ENCODE measurements around the gene SORBS1.

Gene SORBS1

DNA sequence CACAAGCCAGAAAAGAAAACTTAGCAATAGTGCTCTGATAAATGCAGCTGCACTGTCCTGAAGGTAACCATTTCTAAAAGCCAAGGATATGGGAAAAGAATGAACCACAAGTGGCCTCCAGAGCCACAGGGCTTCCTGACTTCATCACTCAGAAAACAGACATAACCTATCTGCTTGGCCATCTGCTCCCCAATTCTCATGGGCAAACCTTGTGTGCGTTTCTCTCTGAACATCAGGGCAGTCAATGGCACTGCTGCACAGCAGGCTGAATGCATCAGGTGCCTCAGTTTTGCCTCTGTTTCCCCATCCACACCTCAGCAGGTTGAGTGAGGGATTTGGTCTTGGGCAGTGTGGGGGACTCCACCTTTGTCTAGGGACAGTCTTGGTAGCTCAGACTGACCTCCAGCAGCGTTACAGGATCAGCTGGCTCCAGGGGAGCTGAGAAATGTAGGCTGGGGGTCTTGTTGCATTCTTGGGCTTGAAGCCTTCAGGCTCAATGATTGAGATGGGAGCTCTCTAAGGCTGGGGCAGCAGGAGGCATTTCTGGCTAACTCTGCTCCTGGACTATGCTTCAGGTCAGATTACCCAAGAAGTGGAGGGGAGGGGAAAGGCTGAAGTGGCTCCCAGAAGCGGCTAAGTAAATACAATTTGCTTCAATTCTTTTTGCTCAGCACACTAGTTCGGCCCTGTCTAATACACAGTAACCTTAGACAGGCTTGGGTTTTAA is 246.8 kb downstream of the SORBS1 start:
- DNase-seq (ENCODE audit: low read depth) = no peak

DNA sequence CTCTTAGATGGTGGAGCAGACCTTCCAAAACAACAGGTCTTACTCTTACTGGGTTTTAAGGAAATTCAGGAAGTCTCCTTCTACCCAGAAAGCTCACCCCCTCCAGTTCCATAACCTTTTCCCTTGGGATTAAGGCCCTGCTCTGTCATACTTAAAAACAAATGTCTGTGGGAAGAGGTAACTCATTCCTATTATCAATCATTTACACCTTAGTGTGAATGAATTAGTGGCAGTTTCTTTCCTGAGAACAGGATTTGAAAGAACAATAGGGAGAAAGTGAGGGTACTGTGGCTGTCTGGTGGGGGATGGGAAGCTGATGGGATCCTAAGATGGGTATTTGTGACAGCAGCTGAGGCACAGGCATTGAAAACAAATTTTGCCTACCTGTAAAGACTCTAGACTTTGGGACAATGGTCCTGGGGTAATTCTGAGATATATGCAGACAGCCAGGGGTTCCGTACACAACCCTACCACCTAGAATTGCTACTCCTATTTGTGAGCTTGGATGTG is 248.1 kb downstream of the SORBS1 start:
- no peak for DNase-seq (ENCODE audit: low read depth)

DNA sequence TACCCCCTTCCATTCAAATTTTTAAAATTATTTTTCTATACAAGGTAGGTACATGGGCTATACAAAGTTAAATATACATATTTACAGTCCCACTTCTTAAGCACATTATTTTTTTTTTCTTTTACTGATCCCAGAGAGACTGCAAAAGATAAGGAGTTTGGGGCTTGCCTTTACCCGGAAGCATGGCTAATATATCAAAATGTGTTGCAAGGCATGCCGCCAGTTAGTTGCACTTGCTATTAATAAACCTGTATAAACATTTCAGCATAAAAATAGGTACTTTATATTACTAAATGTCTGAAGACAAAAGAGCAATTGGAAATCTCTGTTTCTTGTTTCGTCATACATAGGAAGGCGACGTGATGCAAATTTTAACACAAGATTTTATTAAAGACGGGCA is 248.9 kb downstream of the SORBS1 start:
- DNase-seq (ENCODE audit: low read depth) = no peak

DNA sequence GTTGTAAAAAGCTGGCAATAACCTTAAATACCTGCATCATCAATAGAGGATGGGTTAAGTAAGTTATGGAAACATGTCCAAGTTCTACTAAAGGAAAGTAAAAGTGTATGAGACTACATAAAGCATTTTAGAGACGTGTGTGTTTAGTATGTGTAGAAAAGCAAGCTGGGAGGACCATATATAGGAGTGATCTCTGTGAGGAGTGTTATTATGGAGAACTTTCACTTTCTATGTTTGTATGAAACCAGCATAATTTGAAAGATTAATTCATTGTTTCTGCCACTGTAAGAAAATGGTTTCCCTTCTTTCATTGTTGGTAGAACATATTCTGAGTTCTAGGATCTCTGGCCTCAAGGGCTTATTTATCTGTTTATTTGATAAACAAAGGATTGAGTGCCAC is 251.2 kb downstream of the SORBS1 start:
- no peak for DNase-seq (ENCODE audit: low read depth)

DNA sequence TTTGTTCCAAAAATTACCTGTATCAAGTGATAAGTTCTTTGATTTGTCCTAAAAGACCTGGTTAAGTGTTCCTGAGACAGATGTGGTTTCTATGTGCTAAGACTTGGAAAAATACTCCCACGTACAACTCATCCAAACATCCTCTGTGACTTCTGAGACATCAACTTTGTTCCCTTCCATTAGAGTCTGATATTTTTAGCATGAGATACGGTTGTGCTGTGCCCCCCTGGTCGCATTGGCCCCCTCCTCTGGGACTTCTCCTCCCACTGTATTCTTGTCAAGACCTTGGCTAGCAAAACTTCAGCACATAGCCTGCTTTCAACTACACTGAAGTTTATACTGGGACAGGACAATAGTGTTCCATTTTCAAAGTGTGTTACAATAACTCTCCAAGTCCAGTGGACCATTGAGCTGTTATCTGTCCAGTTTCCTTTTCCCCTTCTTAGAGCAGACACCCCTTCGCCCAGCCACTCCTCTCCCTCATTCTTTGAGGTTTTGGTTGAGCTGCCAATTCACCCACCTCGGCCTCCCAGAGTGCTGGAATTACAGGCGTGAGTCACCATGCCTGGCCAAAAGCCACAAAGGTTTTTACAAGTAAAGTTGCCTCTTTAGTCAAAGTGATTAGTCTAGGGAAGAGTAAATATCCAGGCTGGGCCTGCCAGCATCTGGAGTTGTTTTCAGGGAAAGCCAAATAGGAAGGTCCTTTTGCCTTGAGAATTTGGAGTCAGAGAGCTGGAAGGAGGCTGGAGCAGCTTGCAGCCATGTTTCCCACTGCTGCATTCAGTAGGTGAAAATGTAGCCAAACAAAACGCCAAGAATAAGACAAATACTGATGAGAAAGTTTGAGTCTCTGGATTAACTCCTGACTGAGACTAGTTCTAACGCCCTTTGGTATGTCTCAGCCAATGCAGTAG is 252.5 kb downstream of the SORBS1 start:
- DNase-seq (ENCODE audit: low read depth) = no peak

DNA sequence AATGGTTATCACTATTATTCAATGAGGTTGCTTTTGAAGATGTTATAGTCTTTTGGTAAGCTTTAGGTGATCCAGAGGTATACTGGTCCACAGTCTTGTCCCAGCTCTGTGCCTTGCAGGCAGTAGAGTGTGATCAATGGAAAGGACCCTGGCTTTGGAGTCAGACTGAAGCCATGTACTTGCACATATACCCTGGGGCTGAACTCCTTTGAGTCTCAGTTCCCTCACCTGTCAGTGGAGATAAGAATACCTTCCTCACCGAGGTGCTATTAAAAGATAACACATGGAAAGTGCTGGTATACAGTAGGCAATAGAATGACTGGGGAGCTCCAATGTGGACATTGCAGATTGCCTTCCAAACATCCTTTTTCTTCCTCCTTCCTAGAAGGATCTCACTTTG is 254.3 kb downstream of the SORBS1 start:
- no peak for DNase-seq (ENCODE audit: low read depth)

DNA sequence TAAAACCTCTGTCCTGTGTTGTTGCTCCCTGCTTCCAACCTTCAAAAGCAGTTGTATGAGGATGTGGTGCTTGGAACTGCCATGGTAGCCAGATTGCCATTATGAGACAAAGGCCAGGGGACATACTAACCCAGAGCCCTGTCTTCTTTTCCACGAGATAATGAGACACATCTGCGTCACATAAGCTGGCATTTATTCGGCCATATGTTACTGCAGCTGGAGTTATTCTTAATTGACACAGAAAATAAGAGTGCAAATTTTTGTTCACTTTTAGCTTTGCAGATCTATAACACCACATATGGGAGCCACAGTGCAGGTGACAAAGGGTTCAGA is 254.9 kb downstream of the SORBS1 start:
- DNase-seq (ENCODE audit: low read depth) = no peak

DNA sequence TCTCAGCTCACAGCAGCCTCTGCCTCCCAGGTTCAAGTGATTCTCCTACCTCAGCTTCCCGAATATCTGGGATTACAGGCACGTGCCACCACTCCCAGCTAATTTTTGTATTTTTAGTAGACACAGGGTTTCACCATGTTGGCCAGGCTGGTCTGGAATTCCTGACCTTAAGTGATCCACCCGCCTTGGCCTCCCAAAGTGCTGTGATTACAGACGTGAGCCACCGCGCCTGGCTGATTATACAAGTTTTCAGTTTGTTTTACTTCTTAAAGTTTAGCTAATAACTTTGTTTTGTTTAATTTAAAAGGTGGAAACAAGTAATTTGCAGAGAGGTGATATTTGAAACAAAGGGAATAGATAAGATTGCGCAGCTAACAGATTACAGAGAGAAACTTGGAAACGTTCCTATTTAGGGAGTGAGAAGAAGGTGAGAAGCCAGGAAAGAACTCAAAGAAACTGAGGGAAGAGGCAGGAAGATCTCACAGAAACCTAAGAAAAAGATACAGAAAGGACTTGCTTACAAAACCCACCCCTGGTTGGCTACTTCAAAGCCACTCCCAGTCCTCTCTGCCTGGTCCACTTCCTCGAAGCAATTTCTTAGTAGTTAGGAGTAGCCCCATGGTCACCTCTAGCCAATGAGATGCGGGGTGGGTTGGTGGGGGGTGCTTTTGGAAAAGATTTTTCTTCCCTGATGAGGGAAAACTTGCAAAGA is 255.4 kb downstream of the SORBS1 start:
- no peak for DNase-seq (ENCODE audit: low read depth)

DNA sequence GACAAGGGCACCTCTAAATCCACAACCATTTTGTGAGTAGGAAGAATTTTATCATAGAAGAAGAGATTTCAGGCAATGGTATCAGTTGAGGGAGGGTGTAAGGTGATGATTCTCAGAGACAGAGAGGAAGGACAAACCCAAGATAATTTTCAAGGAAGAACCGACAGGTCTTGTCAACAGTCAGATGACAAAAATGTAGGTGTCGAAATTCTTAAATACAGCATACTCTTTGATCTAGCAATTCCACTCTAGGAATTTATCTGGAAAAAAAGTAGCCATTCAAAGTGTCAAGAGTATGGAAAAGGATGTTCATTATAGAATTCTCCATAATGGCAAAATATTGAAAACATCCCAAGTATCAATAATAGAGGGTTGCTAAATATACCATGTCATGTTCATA is 256.2 kb downstream of the SORBS1 start:
- no peak for DNase-seq (ENCODE audit: low read depth)

DNA sequence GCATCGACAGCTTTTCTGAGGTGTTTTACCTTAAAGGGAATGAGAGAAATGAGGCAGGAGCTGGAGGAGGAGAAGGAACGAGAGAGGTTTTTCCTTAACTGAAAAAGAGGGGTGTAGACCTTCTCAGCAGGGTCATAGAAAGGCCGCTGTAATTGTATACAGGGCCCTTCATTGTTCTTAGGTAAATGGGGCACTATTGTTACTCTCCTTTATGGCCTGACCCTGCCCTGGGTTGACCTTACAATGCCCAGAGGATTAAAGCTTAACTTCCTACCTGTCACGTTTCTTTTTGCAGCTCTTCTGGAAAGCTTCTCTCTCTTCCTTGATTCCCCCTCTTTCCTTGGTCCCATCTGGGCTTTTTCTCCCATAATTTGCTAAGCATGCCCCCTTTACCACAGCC is 256.7 kb downstream of the SORBS1 start:
- DNase-seq (ENCODE audit: low read depth) = no peak

DNA sequence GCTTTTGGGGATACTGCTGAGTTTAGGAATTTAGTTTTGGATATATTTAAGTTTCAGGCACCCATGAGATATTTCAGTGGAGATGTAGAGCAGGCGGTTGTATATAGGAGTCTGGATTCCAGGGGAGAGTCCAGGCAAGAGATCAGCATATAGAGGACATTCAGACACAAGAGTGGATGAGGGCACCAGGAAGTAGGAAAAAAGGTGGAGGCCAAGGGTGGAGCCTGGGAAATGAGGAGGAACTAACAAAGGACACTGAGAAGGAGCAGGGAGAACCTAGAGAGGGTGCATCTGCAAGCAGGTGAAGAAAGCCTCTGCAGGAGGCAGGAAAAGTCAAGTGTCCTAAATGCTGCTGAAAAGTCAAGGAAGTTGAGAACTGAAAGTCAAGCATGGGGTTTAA is 257.2 kb downstream of the SORBS1 start:
- no peak for DNase-seq (ENCODE audit: low read depth)

DNA sequence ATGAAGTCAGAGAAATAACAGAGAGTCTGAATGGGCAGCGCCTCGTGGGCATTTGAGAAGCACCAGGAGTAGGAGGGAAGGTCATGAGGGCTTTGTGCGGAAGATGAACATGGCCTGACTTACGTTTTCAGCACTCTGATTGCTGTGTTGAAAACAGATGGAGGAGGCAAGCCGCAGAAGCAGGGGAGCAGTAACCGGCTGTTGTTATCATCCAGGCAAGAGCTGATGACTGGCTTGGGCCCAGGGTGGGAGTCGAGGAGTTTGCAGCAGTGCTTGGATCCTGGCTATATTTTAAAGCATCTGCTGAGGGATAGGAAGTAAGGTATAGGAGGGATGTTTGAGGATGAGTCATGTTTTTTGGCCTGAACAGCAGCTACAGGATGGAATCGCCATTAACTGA is 257.6 kb downstream of the SORBS1 start:
- DNase-seq (ENCODE audit: low read depth) = no peak

DNA sequence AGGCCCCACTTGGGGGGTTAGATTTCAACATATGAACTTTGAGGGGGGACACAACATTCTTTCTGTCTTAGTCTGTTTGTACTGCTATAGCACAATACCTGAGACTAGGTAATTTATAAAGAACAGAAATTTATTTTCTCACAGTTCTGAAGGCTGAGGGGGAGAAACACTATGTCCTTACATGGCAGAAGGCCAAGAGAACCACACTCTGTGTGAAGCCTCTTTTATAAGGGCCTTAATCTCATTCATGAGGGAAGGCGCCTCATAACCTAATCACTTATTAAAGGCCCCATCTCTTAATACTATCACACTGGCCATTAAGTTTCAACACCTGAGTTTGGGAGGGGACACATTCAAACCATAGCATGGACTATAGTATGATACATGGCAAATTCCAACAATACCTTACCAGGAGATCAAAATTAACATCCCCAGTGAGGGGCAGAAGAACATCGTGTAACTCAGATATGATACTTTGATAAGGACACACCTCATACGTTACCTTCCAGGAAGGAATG is 261.1 kb downstream of the SORBS1 start:
- DNase-seq (ENCODE audit: low read depth) = no peak

DNA sequence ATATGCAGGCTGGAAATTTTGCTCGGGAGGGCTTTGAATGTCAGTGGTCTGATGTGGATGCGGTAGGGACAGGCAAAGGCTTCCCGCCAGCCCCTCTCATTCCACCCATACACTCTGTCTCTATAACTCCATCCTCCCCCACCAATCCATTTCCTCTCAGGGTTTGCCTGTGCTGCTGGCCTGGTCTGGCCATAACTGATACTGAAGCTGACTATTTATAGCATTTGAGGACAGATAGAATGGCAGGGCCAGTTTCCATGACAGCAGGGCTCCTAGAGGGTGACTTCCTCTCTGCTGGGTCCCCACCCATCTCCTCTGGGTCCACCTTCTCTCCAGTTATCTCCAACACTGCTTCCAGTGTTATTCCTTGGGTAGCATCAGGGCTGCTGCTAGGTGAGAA is 263.8 kb downstream of the SORBS1 start:
- DNase-seq (ENCODE audit: low read depth) = no peak

DNA sequence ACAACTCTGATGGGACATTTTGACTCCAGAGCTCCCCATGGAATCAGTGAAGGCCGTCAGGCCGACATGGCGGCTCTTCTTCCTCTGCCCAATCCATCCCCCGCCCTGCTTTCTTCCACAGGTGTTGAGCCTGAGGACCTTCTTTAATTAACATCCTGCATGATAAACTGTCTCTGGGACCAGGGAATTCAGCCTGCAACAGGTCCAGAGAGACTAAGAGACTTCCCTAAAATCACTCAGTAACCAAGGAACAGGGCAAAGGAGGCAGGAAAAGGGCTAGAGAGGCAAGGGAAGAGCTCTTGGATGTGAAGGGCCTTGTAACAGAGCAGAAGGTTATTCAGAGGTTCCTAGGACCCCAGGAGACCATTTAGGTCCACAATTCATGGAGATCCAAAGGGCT is 264.4 kb downstream of the SORBS1 start:
- DNase-seq (ENCODE audit: low read depth) = no peak

DNA sequence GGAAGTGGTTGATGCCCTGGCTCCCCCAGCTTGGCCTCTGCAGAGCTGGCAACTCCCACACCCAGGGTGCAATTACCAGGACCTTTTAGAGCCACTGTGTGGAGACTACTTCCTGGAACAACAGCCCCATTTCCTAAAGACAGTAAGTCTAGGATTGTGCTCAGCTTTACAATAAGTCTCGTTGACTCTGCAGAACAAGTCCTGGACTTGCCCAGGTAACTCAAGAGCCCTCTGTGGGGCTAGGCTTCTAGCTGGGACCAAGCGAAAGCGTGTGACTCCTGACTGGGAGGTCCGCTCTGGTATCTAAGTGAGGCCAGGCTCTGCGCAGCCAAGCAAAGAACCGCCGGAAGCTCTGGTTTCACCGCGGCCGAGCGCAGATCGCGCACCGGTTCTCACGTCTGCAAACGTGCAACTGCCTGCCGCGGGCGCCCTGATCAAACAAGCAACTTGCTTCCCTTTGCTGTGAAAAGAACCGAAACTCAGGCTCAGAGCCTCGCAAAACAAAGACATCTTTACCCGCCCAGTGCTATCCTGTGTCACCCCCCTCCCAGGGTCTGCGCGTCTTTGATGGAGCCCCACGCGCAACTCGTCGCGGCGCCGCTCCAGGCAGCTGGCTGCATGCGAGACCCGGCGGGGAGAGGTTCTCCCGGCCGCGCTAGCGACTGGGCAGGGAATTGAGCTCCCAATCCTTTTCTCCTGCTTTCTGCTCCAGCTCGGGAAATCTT is 266.0 kb downstream of the SORBS1 start:
- DNase-seq (ENCODE audit: low read depth) = peak; percentile 19

DNA sequence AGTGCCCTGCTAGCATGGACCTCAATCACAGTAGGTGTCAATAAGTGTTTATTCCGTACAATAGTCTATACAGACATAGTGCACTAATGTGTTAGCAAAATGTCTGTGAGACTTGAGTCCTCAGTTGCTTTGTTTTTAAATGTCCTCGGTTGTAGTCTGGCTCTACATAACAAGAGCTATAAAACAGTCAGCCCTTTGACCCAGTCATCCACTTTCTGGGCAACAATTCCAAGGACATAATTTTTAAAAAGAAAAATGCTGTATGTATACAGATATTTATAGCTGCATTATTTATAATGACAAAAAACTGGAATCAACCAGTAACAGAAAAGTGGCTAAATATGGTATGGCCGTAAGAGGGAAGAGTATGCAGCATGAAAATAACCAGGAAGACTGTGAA is 267.5 kb downstream of the SORBS1 start:
- no peak for DNase-seq (ENCODE audit: low read depth)

DNA sequence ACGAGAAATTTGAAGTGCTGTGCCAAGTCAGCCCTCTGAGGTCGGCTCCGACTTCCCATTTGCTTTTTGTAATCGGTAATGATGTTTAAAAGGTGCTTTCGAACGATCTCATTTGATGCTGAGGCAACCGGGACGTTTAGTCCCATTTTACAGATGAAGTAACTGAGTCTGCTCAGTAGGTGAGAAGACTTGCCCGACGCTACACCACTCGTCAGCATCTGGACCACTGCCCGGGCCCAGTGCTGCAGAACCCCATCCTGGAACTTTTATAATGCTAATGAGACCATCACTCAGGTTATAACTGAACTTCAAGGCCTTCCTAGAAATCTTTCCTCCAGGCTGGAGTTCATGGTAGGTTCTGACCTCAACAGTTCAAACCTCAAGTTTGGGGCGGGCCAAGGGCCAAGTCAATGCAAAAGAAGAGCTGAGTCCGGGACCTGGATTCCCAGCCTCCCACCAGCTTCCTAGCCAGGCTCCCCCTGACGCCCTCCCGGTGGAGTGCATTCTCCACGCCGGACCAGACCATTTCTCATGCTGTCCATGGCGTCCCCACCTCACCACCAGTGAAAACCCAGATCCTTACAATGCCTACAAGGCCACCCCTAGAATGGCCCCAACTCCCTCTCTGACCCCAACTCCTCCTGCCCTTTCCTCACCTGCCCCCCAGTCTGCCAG is 269.7 kb downstream of the SORBS1 start:
- no peak for DNase-seq (ENCODE audit: low read depth)

DNA sequence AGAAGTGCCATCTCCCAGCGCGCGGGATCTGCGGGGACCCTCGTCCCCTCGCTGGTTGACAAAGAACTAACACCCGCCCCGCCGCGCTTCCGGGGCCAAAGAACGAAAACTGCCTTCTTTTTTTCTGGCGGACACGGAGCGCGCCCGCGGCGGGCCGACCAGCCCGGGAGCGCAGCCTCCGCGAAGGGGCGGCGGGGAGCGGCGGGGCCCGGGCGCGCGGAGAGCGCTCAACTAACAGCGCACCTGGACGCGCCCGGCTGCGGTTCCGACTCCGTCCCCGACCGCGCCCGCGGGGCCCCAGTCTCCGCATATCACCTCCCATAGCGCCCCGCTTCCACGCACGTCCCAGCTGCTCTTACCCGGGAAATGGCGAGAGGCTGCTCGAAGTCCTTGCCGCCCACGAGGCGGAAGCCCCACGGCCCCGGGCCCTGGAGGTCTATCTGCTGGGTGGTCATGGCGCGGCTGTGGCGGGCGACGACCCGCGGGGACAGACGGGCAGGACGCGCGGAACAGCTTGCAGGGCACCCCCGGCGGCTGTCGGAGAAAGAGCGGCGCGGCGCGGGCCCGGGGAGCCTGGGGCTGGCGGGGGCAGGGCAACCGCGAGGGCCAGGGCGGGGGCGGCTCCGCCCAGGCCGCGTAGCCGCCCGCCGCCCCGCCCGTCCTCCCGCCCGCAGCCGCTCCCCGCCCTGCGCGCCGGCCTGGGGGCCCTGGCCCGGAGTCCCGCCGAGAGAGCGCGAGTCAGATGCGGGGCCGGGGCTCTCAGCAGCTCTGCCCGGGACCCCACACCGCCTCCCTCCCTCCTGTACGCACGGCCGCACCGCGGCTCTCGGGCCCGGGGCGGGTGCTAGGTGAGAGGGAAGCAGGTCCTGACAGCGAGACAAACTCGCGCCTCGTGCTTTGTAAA is 270.5 kb downstream of the SORBS1 start, which contains the start of gene PDLIM1:
Gene PDLIM1, minus strand, starts transcription at position 543 of the 904 bp plus-strand sequence. Its CDS starts 88 bp downstream, at position 455.
- peak; percentile 13 for DNase-seq (ENCODE audit: low read depth)

DNA sequence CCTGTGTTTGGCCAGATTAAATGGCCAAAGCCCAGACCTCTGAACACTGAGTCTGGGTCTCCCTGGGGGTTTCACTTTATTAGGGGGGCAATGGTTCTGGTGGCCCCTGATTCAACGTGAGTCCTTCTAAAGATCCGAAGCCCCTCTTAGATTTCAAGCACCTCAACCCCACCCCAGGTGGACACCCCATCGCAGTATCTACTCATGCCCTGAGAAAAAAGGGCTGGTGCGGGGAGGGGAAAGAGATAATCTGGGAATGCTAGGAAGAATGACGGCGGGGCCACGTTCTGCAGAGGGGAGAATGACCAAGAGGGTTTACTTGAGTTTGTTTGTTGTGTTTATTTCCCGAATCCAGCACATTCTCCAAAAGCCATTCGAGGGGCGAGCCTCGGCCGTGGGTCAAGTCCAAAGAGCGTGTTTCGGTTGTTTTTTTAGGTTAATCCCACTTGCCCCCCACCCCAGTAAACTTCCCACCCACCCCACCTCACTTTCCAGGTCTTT is 271.2 kb downstream of the SORBS1 start:
- DNase-seq (ENCODE audit: low read depth) = no peak
